Gastrocnemius medialis (tissue), 4 donors: ENCODE results near the gene CCIN. TPM values are rescaled to one million over a fixed set of nuclear protein-coding genes. Genes with fewer than 3 reads are reported as not detected.
"Not testable (repeated sequence)": the region's sequence is repeated elsewhere in the genome, so short reads cannot be mapped to it uniquely, and the experiment has no call there.

Experiments used
- ATAC-seq, 2 donors: fragments of 150-250 bp; one replicate each; pipeline ENCODE4 v1.9.1; 2016
- DNase-seq, 2 donors: peaks; one replicate each; pipeline ENCODE4 v3.0.0-alpha.2; 2019
- H3K27ac ChIP-seq, 4 donors: fragments of 200-600 bp; sonication (generic); 1 replicate in 1 of 4; 2 replicates in 3 of 4; pipeline ENCODE4 v1.5.1; 2016 to 2018; ENCODE audit warnings: mild to moderate bottlenecking in 2 of 4, moderate library complexity in 1 of 4
- H3K27me3 ChIP-seq, 3 donors: fragments of 200-600 bp; sonication (generic) in 2 of 3; 1 replicate in 1 of 3; 2 replicates in 2 of 3; pipeline versions ENCODE4 v1.5.1 to v1.6.0; 2016 to 2019; ENCODE audit warnings: mild to moderate bottlenecking in 1 of 3, moderate library complexity in 1 of 3
- H3K36me3 ChIP-seq, 2 donors: fragments of 200-600 bp; sonication (generic) in 1 of 2; one replicate each; pipeline ENCODE4 v1.5.1; 2017 to 2018
- H3K4me1 ChIP-seq, 2 donors: fragments of 200-600 bp; sonication (generic) in 1 of 2; one replicate each; pipeline ENCODE4 v1.5.1; 2016 to 2017; ENCODE audit warnings: mild to moderate bottlenecking in 2 of 2
- H3K4me3 ChIP-seq, 4 donors: fragments of 200-600 bp; sonication (generic) in 3 of 4; 1 replicate in 1 of 4; 2 replicates in 3 of 4; pipeline ENCODE4 v1.5.1; 2016 to 2019; ENCODE audit warnings: mild to moderate bottlenecking in 2 of 4
- H3K9me3 ChIP-seq, 3 donors: fragments of 200-600 bp; sonication (generic) in 2 of 3; 1 replicate in 1 of 3; 2 replicates in 2 of 3; pipeline ENCODE4 v1.5.1; 2016 to 2019
- POLR2A ChIP-seq, 2 donors: fragments of 450-650 bp; IDR thresholded peaks; one replicate each; pipeline ENCODE4 v1.6.1; 2017; ENCODE audit warnings: antibody characterized with exemption in 2 of 2, mild to moderate bottlenecking in 2 of 2, moderate library complexity in 2 of 2
- in situ Hi-C, 4 donors: fragments of 200-750 bp; cut with MboI; loops; one replicate each; pipeline versions ENCODE4 v1.15.0 to v1.8.0; 2017; ENCODE audit warnings: low sequenced_read_pairs in 4 of 4
- intact Hi-C: fragments of 100-400 bp; cut with DNase I; formaldehyde crosslinking; loops from one replicate; pipeline ENCODE4 v1.15.1; 2023; ENCODE audit warnings: low total_unique reads
- total RNA-seq, 4 donors: library from RNA; depleted of rRNA; stranded (reverse); fragments of >200 nt; gene quantifications; one replicate each; pipeline versions ENCODE4 v1.1.0 to v1.2.3, GENCODE V29; 2016
- TF ChIP-seq, protein P1 (sequence below), 5 experiments: fragments of 450-650 bp in 3 of 5; fragments of 200-600 bp in 2 of 5; sonication (generic) in 2 of 5; IDR thresholded peaks in 4 of 5; conservative IDR thresholded peaks in 1 of 5; 1 replicate in 4 of 5; 2 replicates in 1 of 5; pipeline ENCODE4 v1.5.1; 2016 to 2019; ENCODE audit warnings: antibody characterized with exemption in 5 of 5, mild to moderate bottlenecking in 3 of 5, moderate library complexity in 3 of 5

CCIN gene
- total RNA-seq, 4 donors from 2014 or later: not detected

DNA sequence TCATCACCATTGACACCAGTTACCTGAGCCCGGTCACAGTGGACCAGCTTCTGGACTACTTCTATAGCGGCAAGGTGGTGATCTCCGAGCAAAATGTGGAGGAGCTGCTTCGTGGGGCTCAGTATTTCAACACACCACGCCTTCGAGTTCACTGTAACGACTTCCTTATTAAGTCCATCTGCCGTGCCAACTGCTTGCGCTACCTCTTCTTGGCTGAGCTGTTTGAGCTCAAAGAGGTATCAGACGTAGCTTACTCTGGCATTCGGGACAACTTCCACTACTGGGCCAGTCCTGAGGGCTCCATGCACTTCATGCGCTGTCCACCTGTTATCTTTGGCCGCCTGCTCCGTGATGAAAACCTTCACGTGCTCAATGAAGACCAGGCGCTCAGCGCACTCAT is 520 bp downstream of the CCIN start:
- H3K4me3 ChIP-seq: no peak overlapping the region
- H3K27me3 ChIP-seq: peaks cover 0 to 8% (median 6%) of the 10 kb centered on the region in 3 donors
- H3K9me3 ChIP-seq: no peaks in the 10 kb centered on the region
- no peak for TF ChIP-seq POLR2A (IDR thresholded peaks at IDR 0.05)
- TF ChIP-seq, protein P1, sequence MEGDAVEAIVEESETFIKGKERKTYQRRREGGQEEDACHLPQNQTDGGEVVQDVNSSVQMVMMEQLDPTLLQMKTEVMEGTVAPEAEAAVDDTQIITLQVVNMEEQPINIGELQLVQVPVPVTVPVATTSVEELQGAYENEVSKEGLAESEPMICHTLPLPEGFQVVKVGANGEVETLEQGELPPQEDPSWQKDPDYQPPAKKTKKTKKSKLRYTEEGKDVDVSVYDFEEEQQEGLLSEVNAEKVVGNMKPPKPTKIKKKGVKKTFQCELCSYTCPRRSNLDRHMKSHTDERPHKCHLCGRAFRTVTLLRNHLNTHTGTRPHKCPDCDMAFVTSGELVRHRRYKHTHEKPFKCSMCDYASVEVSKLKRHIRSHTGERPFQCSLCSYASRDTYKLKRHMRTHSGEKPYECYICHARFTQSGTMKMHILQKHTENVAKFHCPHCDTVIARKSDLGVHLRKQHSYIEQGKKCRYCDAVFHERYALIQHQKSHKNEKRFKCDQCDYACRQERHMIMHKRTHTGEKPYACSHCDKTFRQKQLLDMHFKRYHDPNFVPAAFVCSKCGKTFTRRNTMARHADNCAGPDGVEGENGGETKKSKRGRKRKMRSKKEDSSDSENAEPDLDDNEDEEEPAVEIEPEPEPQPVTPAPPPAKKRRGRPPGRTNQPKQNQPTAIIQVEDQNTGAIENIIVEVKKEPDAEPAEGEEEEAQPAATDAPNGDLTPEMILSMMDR (IDR thresholded peaks at IDR 0.05 in 4 of 5, conservative IDR thresholded peaks at IDR 0.05 in 1 of 5): no peak
- intact Hi-C loops: loop anchor here (10.0 kb wide), 1 partner anchor 135 kb away; the partner anchor contains the start of gene RECK
- ATAC-seq (no peak), DNase-seq (no peak)
- H3K4me1 ChIP-seq: peaks cover 2 to 14% of the 10 kb centered on the region in 2 donors
- no peaks in the 10 kb centered on the region for H3K36me3 ChIP-seq
- in situ Hi-C loops: loop anchor here in 2 of 4 donors (5.0 kb wide), 1 partner anchor 67 kb away; no protein-coding TSS in a partner anchor
- H3K27ac ChIP-seq: no peak overlapping the region

DNA sequence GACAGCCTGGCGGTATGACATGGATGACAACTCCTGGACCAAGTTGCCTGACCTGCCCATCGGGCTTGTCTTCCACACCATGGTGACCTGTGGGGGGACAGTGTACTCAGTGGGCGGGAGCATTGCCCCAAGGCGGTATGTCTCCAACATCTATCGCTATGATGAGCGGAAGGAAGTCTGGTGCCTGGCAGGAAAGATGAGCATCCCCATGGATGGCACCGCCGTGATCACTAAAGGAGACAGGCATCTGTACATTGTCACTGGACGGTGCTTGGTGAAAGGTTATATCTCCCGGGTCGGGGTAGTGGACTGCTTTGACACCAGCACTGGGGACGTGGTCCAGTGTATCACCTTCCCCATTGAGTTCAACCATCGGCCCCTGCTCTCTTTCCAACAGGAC is 1.3 kb downstream of the CCIN start:
- H3K4me1 ChIP-seq: peaks cover 2 to 14% of the 10 kb centered on the region in 2 donors
- no peak overlapping the region for H3K4me3 ChIP-seq
- ATAC-seq: no peak
- no peaks in the 10 kb centered on the region for H3K36me3 ChIP-seq
- H3K27ac ChIP-seq: no peak overlapping the region
- TF ChIP-seq POLR2A (IDR thresholded peaks at IDR 0.05): no peak
- TF ChIP-seq, protein P1 (IDR thresholded peaks at IDR 0.05 in 4 of 5, conservative IDR thresholded peaks at IDR 0.05 in 1 of 5): no peak
- intact Hi-C loops: no loop called here
- peaks cover 0 to 6% (median 6%) of the 10 kb centered on the region in 3 donors for H3K27me3 ChIP-seq
- DNase-seq: no peak
- in situ Hi-C loops: no loop called here
- H3K9me3 ChIP-seq: no peaks in the 10 kb centered on the region

DNA sequence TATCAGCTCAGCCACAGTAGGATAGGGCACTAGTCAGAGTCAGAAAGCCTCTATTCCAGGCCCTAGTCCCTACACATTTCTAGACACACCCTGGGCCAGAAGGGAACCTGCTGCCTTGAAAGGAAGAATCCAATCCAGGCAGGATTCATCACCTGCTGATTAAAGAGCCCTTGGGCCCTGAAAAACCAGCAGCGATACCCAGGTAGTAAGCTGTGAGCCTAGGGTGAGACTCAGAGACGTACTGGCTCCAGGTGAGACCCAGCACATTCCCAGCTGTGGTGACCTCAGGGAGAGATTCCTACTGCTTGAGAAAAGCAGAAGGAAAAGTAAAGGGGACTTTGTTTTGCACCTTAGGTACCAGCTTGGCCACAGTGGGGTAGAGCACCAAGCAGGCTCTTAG is 4.7 kb downstream of the CCIN start:
- DNase-seq (no peak), ATAC-seq (no peak)
- Histone ChIP-seq H3K27me3 (no peaks in the 10 kb centered on the region), H3K27ac (no peak overlapping the region), H3K9me3 (no peaks in the 10 kb centered on the region), H3K4me1 (no peaks in the 10 kb centered on the region), H3K4me3 (no peak overlapping the region), H3K36me3 (no peaks in the 10 kb centered on the region)
- in situ Hi-C loops (no loop called here), intact Hi-C loops (no loop called here)
- TF ChIP-seq POLR2A (IDR thresholded peaks at IDR 0.05): no peak
- TF ChIP-seq, protein P1 (IDR thresholded peaks at IDR 0.05 in 4 of 5, conservative IDR thresholded peaks at IDR 0.05 in 1 of 5): no peak

DNA sequence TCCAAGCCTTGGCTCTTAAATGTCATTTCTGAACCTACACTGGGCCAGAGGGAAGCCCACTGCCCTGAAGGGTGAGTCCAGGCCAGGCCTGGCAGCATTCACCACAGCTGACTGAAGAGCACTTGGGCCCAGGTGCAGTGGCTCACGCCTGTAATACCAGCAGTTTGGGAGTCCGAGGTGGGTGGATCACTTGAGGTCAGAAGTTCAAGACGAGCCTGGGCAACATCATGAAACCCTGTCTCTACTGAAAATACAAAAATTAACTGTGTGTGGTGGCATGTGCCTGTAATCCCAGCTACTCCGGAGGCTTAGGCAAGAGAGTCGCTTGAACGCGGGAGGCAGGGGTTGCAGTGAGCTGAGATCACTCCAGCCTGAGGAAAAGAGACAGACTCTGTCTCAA is 5.1 kb downstream of the CCIN start:
- Histone ChIP-seq H3K36me3 (no peaks in the 10 kb centered on the region), H3K27ac (no peak overlapping the region), H3K4me3 (no peak overlapping the region), H3K4me1 (no peaks in the 10 kb centered on the region), H3K27me3 (no peaks in the 10 kb centered on the region), H3K9me3 (no peaks in the 10 kb centered on the region)
- in situ Hi-C loops (no loop called here), intact Hi-C loops (no loop called here)
- TF ChIP-seq, protein P1 (IDR thresholded peaks at IDR 0.05 in 4 of 5, conservative IDR thresholded peaks at IDR 0.05 in 1 of 5): no peak
- no peak for TF ChIP-seq POLR2A (IDR thresholded peaks at IDR 0.05)
- DNase-seq (no peak), ATAC-seq (no peak)

DNA sequence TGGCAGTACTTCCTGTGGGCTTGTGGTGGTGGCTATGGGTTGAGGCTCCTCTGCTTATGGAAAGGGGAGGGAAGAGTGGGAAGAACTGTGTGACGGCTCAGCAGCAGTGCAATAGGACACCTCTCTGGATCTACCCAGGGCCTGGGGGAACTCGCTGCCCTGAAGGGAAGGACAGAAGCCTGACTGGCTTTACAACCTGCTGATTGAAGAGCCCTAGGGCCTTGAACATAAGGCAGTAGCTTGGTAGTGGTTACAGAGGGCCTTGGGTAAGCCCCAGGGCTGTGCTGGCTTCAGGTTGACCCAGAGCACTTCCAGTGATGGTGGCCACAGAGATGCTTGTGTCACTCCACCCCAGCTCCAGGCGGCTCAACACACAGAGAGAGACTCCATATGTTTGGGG is 5.5 kb downstream of the CCIN start:
- TF ChIP-seq POLR2A (IDR thresholded peaks at IDR 0.05): no peak
- TF ChIP-seq, protein P1 (IDR thresholded peaks at IDR 0.05 in 4 of 5, conservative IDR thresholded peaks at IDR 0.05 in 1 of 5): no peak
- Histone ChIP-seq H3K4me1 (no peaks in the 10 kb centered on the region), H3K4me3 (no peak overlapping the region), H3K27me3 (no peaks in the 10 kb centered on the region), H3K36me3 (no peaks in the 10 kb centered on the region), H3K9me3 (no peaks in the 10 kb centered on the region), H3K27ac (no peak overlapping the region)
- DNase-seq: no peak
- in situ Hi-C loops: no loop called here
- ATAC-seq: no peak
- intact Hi-C loops: no loop called here

DNA sequence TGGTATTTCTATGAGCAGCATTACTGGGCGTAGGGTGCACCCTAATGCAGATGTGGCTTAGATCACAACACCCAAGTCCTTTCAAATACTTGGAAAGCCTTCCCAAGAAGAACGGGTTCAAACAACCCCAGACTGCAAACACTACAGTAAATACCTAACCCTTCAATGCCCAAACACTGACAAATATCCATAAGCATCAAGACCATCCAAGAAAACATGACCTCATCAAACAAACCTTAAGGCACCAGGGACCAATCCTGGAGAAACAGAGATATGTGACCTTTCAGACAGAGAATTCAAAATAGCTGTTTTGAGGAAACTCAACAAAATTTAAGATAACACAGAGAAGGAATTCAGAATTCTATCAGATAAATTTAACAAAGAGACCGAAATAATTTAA is 6.0 kb downstream of the CCIN start:
- intact Hi-C loops, H3K36me3 ChIP-seq, H3K4me3 ChIP-seq, DNase-seq, H3K9me3 ChIP-seq, H3K27me3 ChIP-seq, ATAC-seq, H3K27ac ChIP-seq, in situ Hi-C loops, H3K4me1 ChIP-seq: not testable (repeated sequence)

DNA sequence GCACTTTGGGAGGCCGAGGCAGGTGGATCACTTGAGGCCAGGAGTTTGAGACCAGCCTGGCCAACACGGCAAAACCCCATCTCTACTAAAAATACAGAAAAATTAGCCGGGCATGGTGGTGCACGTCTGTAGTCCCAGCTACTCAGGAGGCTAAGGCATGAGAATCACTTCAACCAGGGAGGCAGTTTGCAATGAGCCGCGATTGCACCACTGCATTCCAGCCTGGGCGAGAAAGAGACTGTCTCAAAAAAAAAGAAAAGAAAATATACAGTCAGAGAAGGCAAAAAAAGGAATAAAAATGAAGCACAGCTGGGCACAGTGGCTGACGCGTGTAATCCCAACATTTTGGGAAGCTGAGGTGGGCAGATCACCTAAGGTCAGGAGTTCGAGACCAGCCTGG is 7.3 kb downstream of the CCIN start:
- intact Hi-C loops, DNase-seq, in situ Hi-C loops, H3K9me3 ChIP-seq, H3K27ac ChIP-seq, H3K4me3 ChIP-seq, H3K36me3 ChIP-seq, H3K27me3 ChIP-seq, ATAC-seq, H3K4me1 ChIP-seq: not testable (repeated sequence)
